ENCODE measurements around the gene CACNG6. TPM values are rescaled to one million over a fixed set of nuclear protein-coding genes. Genes with fewer than 3 reads are reported as not detected.

The CACNG6 gene
- total and polyA plus RNA-seq, 10 of the 15 experiments (the other 5 are each of a cell fraction or from before 2014, with no cell fraction given) = 0.07 TPM; not detected in 9

GRCh38 chr19:54009440-54009839 is 18.0 kb downstream of the CACNG6 start (continued):
- no peak for TF ChIP-seq BHLHE40 (IDR thresholded peaks at IDR 0.05; ENCODE audit: borderline replicate concordance in 1 of 2, low read depth in 2 of 2, low read length in 1 of 2)
- TF ChIP-seq ZNF687 (IDR thresholded peaks at IDR 0.05) = no peak
- TF ChIP-seq STAT1 (conservative IDR thresholded peaks at IDR 0.05) = no peak
- no peak for TF ChIP-seq KDM1A (IDR thresholded peaks at IDR 0.05; ENCODE audit: borderline replicate concordance)
- no peak for TF ChIP-seq KLF5 (IDR thresholded peaks at IDR 0.05; ENCODE audit: partially characterized antibody)

DNA sequence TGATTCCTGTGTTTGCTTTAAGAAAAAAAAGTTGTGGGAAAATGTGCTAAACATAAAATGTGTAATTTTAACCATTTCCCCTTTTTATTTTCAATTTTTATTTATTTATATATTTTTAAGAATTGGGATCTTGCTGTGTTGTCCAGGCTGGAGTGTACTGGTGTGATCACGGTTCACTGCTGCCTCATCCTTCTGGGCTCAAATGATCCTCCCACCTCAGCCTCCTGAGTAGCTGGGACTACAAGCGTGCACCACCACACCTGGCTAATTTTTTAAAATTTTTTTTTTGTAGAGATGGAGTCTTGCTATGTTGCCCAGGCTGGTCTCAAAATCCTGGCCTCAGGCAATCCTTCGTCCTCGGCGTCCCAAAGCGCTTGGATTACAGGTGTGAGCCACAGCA is 19.0 kb downstream of the CACNG6 start:
- H3K4me3 ChIP-seq = no peak overlapping the region
- no peaks in the 10 kb centered on the region for H3K27me3 ChIP-seq (replicated peaks in 1 of 2; ENCODE audit: control insufficient read depth in 2 of 2, insufficient read depth in 2 of 2, low read length in 1 of 2)
- H3K36me3 ChIP-seq (ENCODE audit: control insufficient read depth in 2 of 2, insufficient read depth in 2 of 2, low read length in 1 of 2) = no peaks in the 10 kb centered on the region
- H3K4me2 ChIP-seq (ENCODE audit: control insufficient read depth, insufficient read depth) = no peak overlapping the region
- no peak overlapping the region for H3K27ac ChIP-seq (ENCODE audit: control insufficient read depth, insufficient read depth)
- no peaks in the 10 kb centered on the region for H4K20me1 ChIP-seq (ENCODE audit: control insufficient read depth, insufficient read depth)
- RAD21 ChIA-PET (ENCODE audit: unreplicated experiment) = no interaction called here
- intact Hi-C loops (cut with micrococcal nuclease; ENCODE audit: unreplicated experiment) = no loop called here
- H2AFZ ChIP-seq (ENCODE audit: control insufficient read depth, low read depth, low read length) = no peak overlapping the region
- CTCF ChIA-PET = no interaction called here
- POLR2A ChIA-PET = no interaction called here
- no peak overlapping the region for H3K9ac ChIP-seq (ENCODE audit: control insufficient read depth, insufficient read depth, low read length)
- no peak for ATAC-seq
- FAIRE-seq = no peak
- no TSS peak for BruUV-seq (replicated peaks)
- DNase-seq (ENCODE audit: low read depth, low spot score) = no peak
- H3K79me2 ChIP-seq (ENCODE audit: control insufficient read depth, insufficient read depth, low read length) = no peaks in the 10 kb centered on the region
- no peaks in the 10 kb centered on the region for H3K4me1 ChIP-seq (ENCODE audit: control insufficient read depth, insufficient read depth, low read length)
- SMC1A ChIA-PET (ENCODE audit: uncharacterized antibody, unreplicated experiment) = no interaction called here
- in situ Hi-C loops (cut with MboI) = no loop called here
- 83% methylated on average over 6 of the region's 6 CpGs for WGBS (ENCODE audit: insufficient coverage, insufficient replicate concordance, low lambda C conversion rate, missing lambda C conversion rate)
- no peaks in the 10 kb centered on the region for H3K9me3 ChIP-seq (replicated peaks; ENCODE audit: control insufficient read depth, insufficient read depth, low read length)
- no peak for TF ChIP-seq PML (IDR thresholded peaks at IDR 0.05; ENCODE audit: low read length)
- TF ChIP-seq MTA2 (IDR thresholded peaks at IDR 0.05; ENCODE audit: low read depth) = no peak
- no peak for TF ChIP-seq JUND (IDR thresholded peaks at IDR 0.05; ENCODE audit: low read depth, low read length)
- TF ChIP-seq, protein P1, sequence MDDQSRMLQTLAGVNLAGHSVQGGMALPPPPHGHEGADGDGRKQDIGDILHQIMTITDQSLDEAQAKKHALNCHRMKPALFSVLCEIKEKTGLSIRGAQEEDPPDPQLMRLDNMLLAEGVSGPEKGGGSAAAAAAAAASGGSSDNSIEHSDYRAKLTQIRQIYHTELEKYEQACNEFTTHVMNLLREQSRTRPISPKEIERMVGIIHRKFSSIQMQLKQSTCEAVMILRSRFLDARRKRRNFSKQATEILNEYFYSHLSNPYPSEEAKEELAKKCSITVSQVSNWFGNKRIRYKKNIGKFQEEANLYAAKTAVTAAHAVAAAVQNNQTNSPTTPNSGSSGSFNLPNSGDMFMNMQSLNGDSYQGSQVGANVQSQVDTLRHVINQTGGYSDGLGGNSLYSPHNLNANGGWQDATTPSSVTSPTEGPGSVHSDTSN (IDR thresholded peaks at IDR 0.05; ENCODE audit: insufficient replicate concordance, low read depth, low read length) = no peak
- no peak for TF ChIP-seq NR2C1 (IDR thresholded peaks at IDR 0.05)
- TF ChIP-seq SIX5 (IDR thresholded peaks at IDR 0.05; ENCODE audit: low read depth, low read length, severe bottlenecking) = no peak
- TF ChIP-seq FOXK2 (IDR thresholded peaks at IDR 0.05) = no peak
- no peak for TF ChIP-seq BHLHE40 (IDR thresholded peaks at IDR 0.05; ENCODE audit: borderline replicate concordance in 1 of 2, low read depth in 2 of 2, low read length in 1 of 2)
- TF ChIP-seq CHD1 (IDR thresholded peaks at IDR 0.05; ENCODE audit: low read depth, low read length) = no peak
- TF ChIP-seq CHD2 (IDR thresholded peaks at IDR 0.05; ENCODE audit: borderline replicate concordance, low read depth, low read length) = no peak
- no peak for TF ChIP-seq FOS (IDR thresholded peaks at IDR 0.05; ENCODE audit: borderline replicate concordance, extremely low read depth, insufficient read length)
- TF ChIP-seq PAX8 (IDR thresholded peaks at IDR 0.05) = no peak
- TF ChIP-seq TBL1XR1 (IDR thresholded peaks at IDR 0.05; ENCODE audit: low read depth, low read length) = no peak
- TF ChIP-seq, protein P2, sequence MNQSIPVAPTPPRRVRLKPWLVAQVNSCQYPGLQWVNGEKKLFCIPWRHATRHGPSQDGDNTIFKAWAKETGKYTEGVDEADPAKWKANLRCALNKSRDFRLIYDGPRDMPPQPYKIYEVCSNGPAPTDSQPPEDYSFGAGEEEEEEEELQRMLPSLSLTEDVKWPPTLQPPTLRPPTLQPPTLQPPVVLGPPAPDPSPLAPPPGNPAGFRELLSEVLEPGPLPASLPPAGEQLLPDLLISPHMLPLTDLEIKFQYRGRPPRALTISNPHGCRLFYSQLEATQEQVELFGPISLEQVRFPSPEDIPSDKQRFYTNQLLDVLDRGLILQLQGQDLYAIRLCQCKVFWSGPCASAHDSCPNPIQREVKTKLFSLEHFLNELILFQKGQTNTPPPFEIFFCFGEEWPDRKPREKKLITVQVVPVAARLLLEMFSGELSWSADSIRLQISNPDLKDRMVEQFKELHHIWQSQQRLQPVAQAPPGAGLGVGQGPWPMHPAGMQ (IDR thresholded peaks at IDR 0.05; ENCODE audit: borderline replicate concordance) = no peak
